GM12873 (cell line): ENCODE data around the gene JPH3.

Experiments used
- CTCF ChIP-seq: IDR thresholded peaks from 2 replicates; pipeline ENCODE4 v1.5.1; 2012; ENCODE audit warnings: low read depth, mild to moderate bottlenecking, moderate library complexity, low read length, control low read depth; ENCODE audit not compliant: insufficient read depth; ENCODE audit errors: missing control alignments

Gene JPH3

GRCh38 chr16:87576171-87576570 is 26.1 kb upstream of the JPH3 start:
- TF ChIP-seq CTCF, result no peak

GRCh38 chr16:87579691-87580090 is 22.6 kb upstream of the JPH3 start:
- TF ChIP-seq CTCF, result no peak

- TF ChIP-seq CTCF, result no peak
Measured at GRCh38 chr16:87580855-87581261, 21.4 kb upstream of the JPH3 start.

GRCh38 chr16:87581857-87582215 is 20.5 kb upstream of the JPH3 start:
- TF ChIP-seq CTCF, result no peak

- no peak for TF ChIP-seq CTCF
Measured at GRCh38 chr16:87582216-87582965, 19.9 kb upstream of the JPH3 start.

GRCh38 chr16:87582966-87583325 is 19.4 kb upstream of the JPH3 start:
- TF ChIP-seq CTCF, result no peak

GRCh38 chr16:87583453-87584131 is 18.7 kb upstream of the JPH3 start:
- TF ChIP-seq CTCF, result no peak
